Measurements from ENCODE around the gene UNC79.

UNC79 gene

GRCh38 chr14:93708800-93709199 is 278.1 kb downstream of the UNC79 start:
- ATAC-seq: no peak
- TF ChIP-seq ZNF8 (CRISPR knock-in tag; IDR thresholded peaks at IDR 0.05) (no peak), TSHZ2 (CRISPR knock-in tag; IDR thresholded peaks at IDR 0.05) (no peak), PATZ1 (CRISPR knock-in tag; IDR thresholded peaks at IDR 0.05; ENCODE audit: borderline replicate concordance) (no peak), ZNF565 (CRISPR knock-in tag; conservative IDR thresholded peaks at IDR 0.05; ENCODE audit: low read depth) (no peak), ZNF70 (CRISPR knock-in tag; IDR thresholded peaks at IDR 0.05) (no peak), TOX (CRISPR knock-in tag; IDR thresholded peaks at IDR 0.05; ENCODE audit: borderline replicate concordance) (no peak), ARNTL (CRISPR knock-in tag; IDR thresholded peaks at IDR 0.05; ENCODE audit: borderline replicate concordance, low read depth) (no peak), BACH2 (CRISPR knock-in tag; IDR thresholded peaks at IDR 0.05; ENCODE audit: borderline replicate concordance) (no peak), CSDC2 (CRISPR knock-in tag; IDR thresholded peaks at IDR 0.05) (no peak), GLIS3 (CRISPR knock-in tag; IDR thresholded peaks at IDR 0.05) (no peak), OSR1 (CRISPR knock-in tag; IDR thresholded peaks at IDR 0.05) (no peak), PPARA (CRISPR knock-in tag; IDR thresholded peaks at IDR 0.05; ENCODE audit: borderline replicate concordance) (no peak), TCF4 (CRISPR knock-in tag; IDR thresholded peaks at IDR 0.05; ENCODE audit: borderline replicate concordance) (no peak), ISL1 (CRISPR knock-in tag; IDR thresholded peaks at IDR 0.05) (no peak), CREB5 (CRISPR knock-in tag; IDR thresholded peaks at IDR 0.05; ENCODE audit: low read depth) (no peak), ESRRG (CRISPR knock-in tag; IDR thresholded peaks at IDR 0.05) (no peak), CSRNP3 (CRISPR knock-in tag; IDR thresholded peaks at IDR 0.05) (no peak), RARB (CRISPR knock-in tag; IDR thresholded peaks at IDR 0.05) (no peak), POU6F1 (CRISPR knock-in tag; IDR thresholded peaks at IDR 0.05; ENCODE audit: borderline replicate concordance, low read depth) (no peak)

- no peak for ATAC-seq
- no peak for TF ChIP-seq GLIS3 (CRISPR knock-in tag; IDR thresholded peaks at IDR 0.05)
- TF ChIP-seq CSDC2 (CRISPR knock-in tag; IDR thresholded peaks at IDR 0.05): no peak
- TF ChIP-seq PPARA (CRISPR knock-in tag; IDR thresholded peaks at IDR 0.05; ENCODE audit: borderline replicate concordance): no peak
- no peak for TF ChIP-seq CREB5 (CRISPR knock-in tag; IDR thresholded peaks at IDR 0.05; ENCODE audit: low read depth)
- TF ChIP-seq TCF4 (CRISPR knock-in tag; IDR thresholded peaks at IDR 0.05; ENCODE audit: borderline replicate concordance): no peak
- no peak for TF ChIP-seq ZNF8 (CRISPR knock-in tag; IDR thresholded peaks at IDR 0.05)
- TF ChIP-seq ZFP30 (CRISPR knock-in tag; IDR thresholded peaks at IDR 0.05): no peak
- no peak for TF ChIP-seq PATZ1 (CRISPR knock-in tag; IDR thresholded peaks at IDR 0.05; ENCODE audit: borderline replicate concordance)
- TF ChIP-seq RARB (CRISPR knock-in tag; IDR thresholded peaks at IDR 0.05): no peak
- no peak for TF ChIP-seq ESRRG (CRISPR knock-in tag; IDR thresholded peaks at IDR 0.05)
- no peak for TF ChIP-seq SNAI2 (CRISPR knock-in tag; IDR thresholded peaks at IDR 0.05)
- no peak for TF ChIP-seq ZFP3 (CRISPR knock-in tag; IDR thresholded peaks at IDR 0.05)
- TF ChIP-seq BACH2 (CRISPR knock-in tag; IDR thresholded peaks at IDR 0.05; ENCODE audit: borderline replicate concordance): no peak
- no peak for TF ChIP-seq ZC3H10 (CRISPR knock-in tag; IDR thresholded peaks at IDR 0.05)
- TF ChIP-seq OSR1 (CRISPR knock-in tag; IDR thresholded peaks at IDR 0.05): no peak
- TF ChIP-seq ZNF565 (CRISPR knock-in tag; conservative IDR thresholded peaks at IDR 0.05; ENCODE audit: low read depth): no peak
- no peak for TF ChIP-seq ISL1 (CRISPR knock-in tag; IDR thresholded peaks at IDR 0.05)
- no peak for TF ChIP-seq TSHZ2 (CRISPR knock-in tag; IDR thresholded peaks at IDR 0.05)
These were observed 278.5 kb downstream of the UNC79 start for GRCh38 chr14:93709249-93709648.
